Activated CD8-positive, alpha-beta memory T cell treated with anti-CD3 and anti-CD28 coated beads, Interleukin-2, amount 50 U/mL, for 1 hour (primary cell): Measurements from ENCODE around the gene ARHGDIA.
"Not testable (repeated sequence)": the region's sequence is repeated elsewhere in the genome, so short reads cannot be mapped to it uniquely, and the experiment has no call there.

Experiments used
- DNase-seq: peaks from one replicate; pipeline ENCODE4 v3.0.0-alpha.2; 2020; ENCODE audit errors: extremely low read depth

ARHGDIA gene

GRCh38 chr17:81870981-81871386, at the start of gene ARHGDIA:
ARHGDIA (minus strand) TSS chr17:81871337; CDS start chr17:81869930, 1,407 bp downstream.
- no peak for DNase-seq

GRCh38 chr17:81918832-81919545, 47.9 kb upstream of the ARHGDIA start:
- no peak for DNase-seq

- DNase-seq: not testable (repeated sequence)
Measured at GRCh38 chr17:81918333-81918669, 47.2 kb upstream of the ARHGDIA start.

- DNase-seq: peak; percentile 43
Measured at GRCh38 chr17:81917565-81918332, 46.6 kb upstream of the ARHGDIA start, which contains the start of gene SIRT7. SIRT7 (minus strand) TSS chr17:81918176; CDS start chr17:81918131, 45 bp downstream.

GRCh38 chr17:81916234-81917001, 45.3 kb upstream of the ARHGDIA start:
- DNase-seq: no peak

- no peak for DNase-seq
Measured at GRCh38 chr17:81915331-81915730, 44.2 kb upstream of the ARHGDIA start.

GRCh38 chr17:81914103-81914850, 43.1 kb upstream of the ARHGDIA start:
- DNase-seq: no peak

GRCh38 chr17:81913394-81914102, 42.4 kb upstream of the ARHGDIA start:
- DNase-seq: no peak

GRCh38 chr17:81912441-81913309, 41.5 kb upstream of the ARHGDIA start:
- no peak for DNase-seq

- no peak for DNase-seq
Measured at GRCh38 chr17:81911969-81912368, 40.8 kb upstream of the ARHGDIA start.

- peak; percentile 90 for DNase-seq
Measured at GRCh38 chr17:81911277-81911961, 40.3 kb upstream of the ARHGDIA start, which contains the start of gene PCYT2. PCYT2 (minus strand) TSS chr17:81911399; CDS start chr17:81911355, 44 bp downstream.

GRCh38 chr17:81910840-81911276, 39.7 kb upstream of the ARHGDIA start:
- no peak for DNase-seq

GRCh38 chr17:81909966-81910839, 39.1 kb upstream of the ARHGDIA start:
- DNase-seq: no peak

GRCh38 chr17:81909231-81909630, 38.1 kb upstream of the ARHGDIA start:
- no peak for DNase-seq

GRCh38 chr17:81908793-81909192, 37.7 kb upstream of the ARHGDIA start:
- DNase-seq: no peak

- no peak for DNase-seq
Measured at GRCh38 chr17:81907219-81908145, 36.3 kb upstream of the ARHGDIA start.
